LNCaP clone FGC (cell line): ENCODE measurements around the gene CLEC3B.

Experiments used
- DNase-seq: peaks from one replicate; pipeline ENCODE4 v3.0.0-alpha.2; 2011; ENCODE audit warnings: low read depth
- H3K4me3 ChIP-seq: 2 replicates; pipeline ENCODE4 v1.5.1; 2011; ENCODE audit warnings: mild to moderate bottlenecking, low read depth, low read length, control low read depth
- CTCF ChIP-seq: IDR thresholded peaks from 2 replicates; pipeline ENCODE4 v1.5.1; 2012; ENCODE audit warnings: mild to moderate bottlenecking; ENCODE audit not compliant: control insufficient read depth, insufficient read depth; ENCODE audit errors: extremely low read depth

Gene CLEC3B

GRCh38 chr3:44988073-44988472, 38.0 kb upstream of the CLEC3B start:
- H3K4me3 ChIP-seq = no peak overlapping the region
- no peak for DNase-seq
- peak; percentile 19; the same call in 1 of the 2 replicates for TF ChIP-seq CTCF

GRCh38 chr3:44989141-44989540, 37.0 kb upstream of the CLEC3B start:
- TF ChIP-seq CTCF = no peak
- DNase-seq = no peak
- no peak overlapping the region for H3K4me3 ChIP-seq

DNA sequence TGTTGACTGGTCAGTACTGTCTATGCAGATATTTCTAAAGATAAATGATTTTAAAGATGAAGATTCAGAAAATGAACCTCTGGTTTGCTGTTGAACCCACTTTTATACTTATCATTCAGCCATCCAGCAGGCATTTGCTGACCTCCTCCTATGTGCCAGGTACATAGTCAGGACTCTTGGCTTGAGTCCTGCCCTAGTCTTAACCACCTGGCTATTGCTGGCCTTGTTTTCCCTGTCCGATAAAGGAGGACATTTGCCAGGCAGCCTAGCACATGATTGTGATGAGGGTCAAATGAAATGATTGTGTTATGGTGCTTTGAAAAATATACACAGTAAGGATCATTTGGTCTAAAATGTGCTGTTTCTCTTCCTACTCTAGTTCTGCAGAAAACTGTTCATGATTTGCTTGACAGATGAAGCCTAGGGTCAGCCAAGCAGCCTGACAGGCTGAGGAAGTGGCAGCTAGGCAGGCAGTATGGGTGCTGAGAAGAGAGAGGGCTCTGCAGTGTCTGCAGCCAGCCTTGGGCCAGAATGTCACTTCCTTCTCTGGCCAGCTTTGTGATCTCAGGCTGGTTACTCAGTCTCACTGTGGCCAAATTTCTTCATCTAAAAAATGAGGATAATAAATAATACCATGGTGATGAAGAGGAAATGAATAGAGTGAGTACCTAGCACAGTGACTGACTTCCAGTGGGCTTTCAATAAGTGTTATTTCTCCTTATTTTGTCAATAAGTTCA, 36.3 kb upstream of the CLEC3B start:
- TF ChIP-seq CTCF = no peak
- H3K4me3 ChIP-seq = no peak overlapping the region
- no peak for DNase-seq

- TF ChIP-seq CTCF = no peak
- no peak for DNase-seq
- no peak overlapping the region for H3K4me3 ChIP-seq
Measured at GRCh38 chr3:44991326-44991725, 34.8 kb upstream of the CLEC3B start.

GRCh38 chr3:44992555-44993470, 33.3 kb upstream of the CLEC3B start:
- no peak for DNase-seq
- TF ChIP-seq CTCF = peak; percentile 41
- no peak overlapping the region for H3K4me3 ChIP-seq

GRCh38 chr3:44993471-44994205, 32.5 kb upstream of the CLEC3B start:
- no peak for TF ChIP-seq CTCF
- H3K4me3 ChIP-seq = no peak overlapping the region
- DNase-seq = no peak
